GM19452 (cell line): Measurements from ENCODE around the gene TECPR2.
A peak's percentile ranks its signal among the peaks of the same experiment; 100 is the strongest.
"Not testable (repeated sequence)": the region's sequence is repeated elsewhere in the genome, so short reads cannot be mapped to it uniquely, and the experiment has no call there.

Experiments used
- ATAC-seq: cut with Tn5 transposase; IDR thresholded peaks from one replicate; pipeline ENCODE4 v1.9.1; 2021; ENCODE audit not compliant: unreplicated experiment

The TECPR2 gene

GRCh38 chr14:102330806-102331205 lies 31.9 kb upstream of the TECPR2 start:
- ATAC-seq = no peak

GRCh38 chr14:102333390-102333789 lies 29.4 kb upstream of the TECPR2 start:
- ATAC-seq = no peak

GRCh38 chr14:102333795-102334705 lies 28.7 kb upstream of the TECPR2 start:
- ATAC-seq = no peak

GRCh38 chr14:102335163-102335562 lies 27.6 kb upstream of the TECPR2 start:
- ATAC-seq = no peak

GRCh38 chr14:102338724-102339123 lies 24.0 kb upstream of the TECPR2 start:
- no peak for ATAC-seq

GRCh38 chr14:102341566-102341965 lies 21.2 kb upstream of the TECPR2 start:
- ATAC-seq = no peak

GRCh38 chr14:102342238-102342637 lies 20.5 kb upstream of the TECPR2 start:
- no peak for ATAC-seq

GRCh38 chr14:102344084-102344483 lies 18.7 kb upstream of the TECPR2 start:
- ATAC-seq = no peak

GRCh38 chr14:102344485-102344884 lies 18.3 kb upstream of the TECPR2 start:
- ATAC-seq = no peak

GRCh38 chr14:102345232-102345631 lies 17.5 kb upstream of the TECPR2 start:
- ATAC-seq = no peak

GRCh38 chr14:102346645-102347044 lies 16.1 kb upstream of the TECPR2 start:
- ATAC-seq = no peak

- no peak for ATAC-seq
Measured at GRCh38 chr14:102348376-102348775, 14.4 kb upstream of the TECPR2 start.

GRCh38 chr14:102351023-102351422 lies 11.7 kb upstream of the TECPR2 start:
- ATAC-seq = no peak

- not testable (repeated sequence) for ATAC-seq
Measured at GRCh38 chr14:102351593-102351992, 11.1 kb upstream of the TECPR2 start.

- no peak for ATAC-seq
Measured at GRCh38 chr14:102352213-102352612, 10.5 kb upstream of the TECPR2 start.

- ATAC-seq = no peak
Measured at GRCh38 chr14:102353126-102353619, 9.6 kb upstream of the TECPR2 start.

- no peak for ATAC-seq
Measured at GRCh38 chr14:102356280-102356679, 6.5 kb upstream of the TECPR2 start.

GRCh38 chr14:102359341-102359740 lies 3.4 kb upstream of the TECPR2 start:
- no peak for ATAC-seq

- ATAC-seq = no peak
Measured at GRCh38 chr14:102360388-102360787, 2.4 kb upstream of the TECPR2 start.

GRCh38 chr14:102362084-102362483 lies 657 bp upstream of the TECPR2 start:
- ATAC-seq = peak; percentile 33

GRCh38 chr14:102363182-102363943 lies 622 bp downstream of the TECPR2 start:
- ATAC-seq = peak; percentile 39

- no peak for ATAC-seq
Measured at GRCh38 chr14:102370305-102370809, 7.6 kb downstream of the TECPR2 start.
